Measurements from ENCODE around the gene RNASE11. TPM values are rescaled to one million over a fixed set of nuclear protein-coding genes. Genes with fewer than 3 reads are reported as not detected.
"Not testable (repeated sequence)": the region's sequence is repeated elsewhere in the genome, so short reads cannot be mapped to it uniquely, and the experiment has no call there.

The RNASE11 gene
- total RNA-seq, 2 donors from 2014 or later = not detected

DNA sequence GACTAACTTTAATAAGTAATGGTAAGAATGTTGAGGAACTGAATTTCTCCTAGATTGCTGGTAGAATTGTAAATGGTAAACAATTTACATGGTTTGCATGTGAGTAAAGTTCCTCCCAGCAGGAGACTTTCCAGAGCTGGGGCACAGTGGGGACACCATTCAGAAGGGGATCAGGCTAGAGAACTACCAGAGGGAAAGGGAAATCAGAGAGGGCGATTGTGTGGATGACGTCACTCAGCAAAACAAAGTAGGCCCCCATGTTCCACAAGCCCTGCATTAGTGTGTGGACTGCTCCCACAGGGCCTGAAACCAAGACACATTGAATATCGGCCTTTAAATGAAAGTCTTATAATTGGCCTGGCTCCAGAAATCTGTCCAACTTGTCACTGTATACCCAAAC is 9.5 kb downstream of the RNASE11 start:
- Histone ChIP-seq H3K36me3 (no peaks in the 10 kb centered on the region), H3K4me1 (no peaks in the 10 kb centered on the region), H3K27me3 (no peaks in the 10 kb centered on the region), H3K27ac (no peak overlapping the region), H3K9me3 (no peaks in the 10 kb centered on the region), H3K4me3 (no peak overlapping the region)
- TF ChIP-seq, protein P1, sequence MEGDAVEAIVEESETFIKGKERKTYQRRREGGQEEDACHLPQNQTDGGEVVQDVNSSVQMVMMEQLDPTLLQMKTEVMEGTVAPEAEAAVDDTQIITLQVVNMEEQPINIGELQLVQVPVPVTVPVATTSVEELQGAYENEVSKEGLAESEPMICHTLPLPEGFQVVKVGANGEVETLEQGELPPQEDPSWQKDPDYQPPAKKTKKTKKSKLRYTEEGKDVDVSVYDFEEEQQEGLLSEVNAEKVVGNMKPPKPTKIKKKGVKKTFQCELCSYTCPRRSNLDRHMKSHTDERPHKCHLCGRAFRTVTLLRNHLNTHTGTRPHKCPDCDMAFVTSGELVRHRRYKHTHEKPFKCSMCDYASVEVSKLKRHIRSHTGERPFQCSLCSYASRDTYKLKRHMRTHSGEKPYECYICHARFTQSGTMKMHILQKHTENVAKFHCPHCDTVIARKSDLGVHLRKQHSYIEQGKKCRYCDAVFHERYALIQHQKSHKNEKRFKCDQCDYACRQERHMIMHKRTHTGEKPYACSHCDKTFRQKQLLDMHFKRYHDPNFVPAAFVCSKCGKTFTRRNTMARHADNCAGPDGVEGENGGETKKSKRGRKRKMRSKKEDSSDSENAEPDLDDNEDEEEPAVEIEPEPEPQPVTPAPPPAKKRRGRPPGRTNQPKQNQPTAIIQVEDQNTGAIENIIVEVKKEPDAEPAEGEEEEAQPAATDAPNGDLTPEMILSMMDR (IDR thresholded peaks at IDR 0.05) = no peak
- no peak for DNase-seq (ENCODE audit: low spot score)

DNA sequence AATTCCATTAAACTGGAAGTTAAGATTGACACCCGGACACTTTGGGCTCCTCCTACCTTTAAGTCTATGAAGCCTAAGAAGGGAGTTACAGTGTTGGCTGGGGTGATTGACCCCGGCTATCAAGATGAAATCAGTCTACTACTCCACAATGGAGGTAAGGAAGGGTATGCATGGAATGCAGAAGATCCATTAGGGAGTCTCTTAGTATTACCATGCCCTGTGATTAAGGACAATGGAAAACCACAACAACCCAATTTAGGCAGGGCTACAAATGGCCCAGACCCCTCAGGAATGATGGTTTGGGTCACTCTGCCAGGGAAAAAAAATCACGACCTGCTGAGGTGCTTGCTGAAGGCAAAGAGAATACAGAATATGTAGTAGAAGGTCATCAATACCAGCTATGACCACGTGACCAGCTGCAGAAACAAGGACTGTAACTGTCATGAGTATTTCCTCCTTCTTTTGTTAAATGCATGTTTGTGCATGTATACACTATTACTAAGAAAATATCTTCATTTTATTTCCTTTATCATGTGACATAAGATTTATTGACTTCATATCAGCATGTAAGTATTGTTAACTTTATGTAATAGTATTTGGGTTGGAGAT is 15.3 kb downstream of the RNASE11 start:
- H3K27ac ChIP-seq; H3K36me3 ChIP-seq; H3K4me3 ChIP-seq; H3K27me3 ChIP-seq; H3K4me1 ChIP-seq; DNase-seq (ENCODE audit: low spot score): not testable (repeated sequence)
- H3K9me3 ChIP-seq = peaks cover 6 to 20% of the 10 kb centered on the region in 2 donors

DNA sequence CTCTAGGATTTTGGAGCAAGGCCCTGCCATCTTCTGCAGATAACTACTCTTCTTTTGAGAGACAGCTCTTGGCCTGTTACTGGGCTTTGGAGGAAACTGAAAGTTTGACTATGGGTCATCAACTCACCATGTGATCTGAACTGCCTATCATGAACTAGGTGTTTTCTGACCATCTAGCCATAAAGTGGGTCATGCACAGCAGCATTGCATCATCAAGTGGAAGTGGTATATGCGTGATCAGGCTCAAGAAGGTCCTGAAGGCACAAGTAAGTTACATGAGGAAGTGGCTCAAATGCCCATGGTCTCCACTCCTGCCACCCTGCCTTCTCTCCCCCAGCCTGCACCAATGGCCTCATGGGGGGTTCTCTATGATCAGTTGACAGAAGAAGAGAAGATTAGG is 17.1 kb downstream of the RNASE11 start:
- H3K4me3 ChIP-seq; H3K27ac ChIP-seq; DNase-seq (ENCODE audit: low spot score); H3K27me3 ChIP-seq; H3K4me1 ChIP-seq; H3K36me3 ChIP-seq: not testable (repeated sequence)
- H3K9me3 ChIP-seq = peaks cover 6 to 20% of the 10 kb centered on the region in 2 donors

DNA sequence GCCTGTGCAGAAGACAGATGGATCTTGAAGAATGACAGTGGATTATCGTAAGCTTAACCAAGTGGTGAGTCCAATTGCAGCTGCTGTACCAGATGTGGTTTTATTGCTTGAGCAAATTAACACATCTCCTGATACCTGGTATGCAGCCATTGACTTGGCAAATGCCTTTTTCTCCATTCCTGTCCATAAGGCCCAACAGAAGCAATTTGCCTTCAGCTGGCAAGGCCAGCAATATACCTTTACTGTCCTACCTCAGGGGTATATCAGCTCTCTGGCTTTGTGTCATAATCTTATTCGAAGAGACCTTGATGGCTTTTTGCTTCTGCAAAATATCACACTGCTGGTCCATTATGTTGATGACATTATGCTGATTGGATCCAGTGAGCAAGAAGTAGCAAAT is 17.9 kb downstream of the RNASE11 start:
- H3K27me3 ChIP-seq; H3K4me1 ChIP-seq; H3K4me3 ChIP-seq; H3K27ac ChIP-seq; DNase-seq (ENCODE audit: low spot score); H3K36me3 ChIP-seq: not testable (repeated sequence)
- peaks cover 6 to 20% of the 10 kb centered on the region in 2 donors for H3K9me3 ChIP-seq

DNA sequence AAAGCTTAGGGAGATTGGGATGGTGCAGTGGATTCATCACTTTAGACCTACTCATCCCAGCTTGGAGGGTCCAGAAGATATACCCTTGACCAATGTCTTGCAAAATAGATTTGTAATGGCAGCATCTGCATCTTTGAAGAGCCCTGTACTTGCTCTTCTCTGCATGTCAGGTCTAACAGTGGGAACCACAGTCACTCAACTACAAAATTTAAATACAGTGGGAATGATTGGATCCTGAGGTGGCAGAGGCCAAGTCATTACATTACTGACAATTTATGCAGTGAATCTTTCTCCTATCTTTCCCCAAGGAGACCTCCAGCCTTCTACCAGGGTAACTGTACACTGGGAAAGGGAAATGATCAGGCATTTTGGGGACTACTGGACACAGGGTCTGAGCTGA is 18.7 kb downstream of the RNASE11 start:
- no peaks in the 10 kb centered on the region for H3K4me1 ChIP-seq
- H3K4me3 ChIP-seq = no peak overlapping the region
- DNase-seq (ENCODE audit: low spot score) = no peak
- H3K9me3 ChIP-seq = peaks cover 6 to 20% of the 10 kb centered on the region in 2 donors
- H3K27ac ChIP-seq = no peak overlapping the region
- TF ChIP-seq, protein P1 (IDR thresholded peaks at IDR 0.05) = no peak
- H3K27me3 ChIP-seq = no peaks in the 10 kb centered on the region
- no peaks in the 10 kb centered on the region for H3K36me3 ChIP-seq

DNA sequence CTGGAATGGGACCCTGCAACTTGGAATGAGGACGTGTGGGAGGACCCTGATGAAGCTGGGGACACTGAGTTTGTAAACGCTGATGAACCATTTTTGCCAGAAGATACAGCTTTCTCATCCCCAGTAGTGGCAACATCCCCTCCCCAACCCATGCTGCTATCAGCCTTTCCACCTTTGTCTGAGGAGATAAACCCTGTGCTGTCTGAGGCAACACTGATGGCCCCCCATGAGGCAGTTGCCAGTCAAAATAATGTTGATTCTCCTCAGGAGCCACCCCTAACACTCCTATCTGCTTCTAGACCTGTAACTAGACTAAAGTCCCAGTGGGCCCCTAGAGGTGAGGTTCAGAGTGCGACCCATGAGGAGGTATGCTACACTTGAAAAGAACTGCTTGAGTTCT is 19.4 kb downstream of the RNASE11 start:
- H3K9me3 ChIP-seq = peaks cover 6 to 20% of the 10 kb centered on the region in 2 donors
- no peaks in the 10 kb centered on the region for H3K27me3 ChIP-seq
- H3K36me3 ChIP-seq = no peaks in the 10 kb centered on the region
- H3K27ac ChIP-seq = no peak overlapping the region
- DNase-seq (ENCODE audit: low spot score) = no peak
- no peak overlapping the region for H3K4me3 ChIP-seq
- no peaks in the 10 kb centered on the region for H3K4me1 ChIP-seq
- TF ChIP-seq, protein P1 (IDR thresholded peaks at IDR 0.05) = no peak

DNA sequence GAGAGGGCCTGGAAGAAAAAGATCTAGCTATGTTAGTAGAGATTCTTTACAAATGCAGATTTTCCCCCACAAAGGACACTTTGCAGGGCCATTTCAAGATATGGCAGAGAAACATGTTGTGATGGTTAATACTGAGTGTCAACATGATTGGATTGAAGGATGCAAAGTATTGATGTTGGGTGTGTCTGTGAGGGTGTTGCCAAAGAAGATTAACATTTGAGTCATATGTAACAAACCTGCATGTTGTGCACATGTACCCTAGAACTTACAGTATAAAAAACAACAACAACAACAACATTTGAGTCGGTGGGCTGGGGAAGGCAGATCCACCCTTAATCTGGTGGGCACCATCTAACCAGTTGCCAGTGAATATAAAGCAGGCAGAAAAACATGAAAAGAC is 20.6 kb downstream of the RNASE11 start:
- not testable (repeated sequence) for H3K4me3 ChIP-seq; H3K36me3 ChIP-seq; H3K4me1 ChIP-seq; H3K27me3 ChIP-seq; H3K27ac ChIP-seq; DNase-seq (ENCODE audit: low spot score)
- H3K9me3 ChIP-seq = peaks cover 6 to 20% of the 10 kb centered on the region in 2 donors

DNA sequence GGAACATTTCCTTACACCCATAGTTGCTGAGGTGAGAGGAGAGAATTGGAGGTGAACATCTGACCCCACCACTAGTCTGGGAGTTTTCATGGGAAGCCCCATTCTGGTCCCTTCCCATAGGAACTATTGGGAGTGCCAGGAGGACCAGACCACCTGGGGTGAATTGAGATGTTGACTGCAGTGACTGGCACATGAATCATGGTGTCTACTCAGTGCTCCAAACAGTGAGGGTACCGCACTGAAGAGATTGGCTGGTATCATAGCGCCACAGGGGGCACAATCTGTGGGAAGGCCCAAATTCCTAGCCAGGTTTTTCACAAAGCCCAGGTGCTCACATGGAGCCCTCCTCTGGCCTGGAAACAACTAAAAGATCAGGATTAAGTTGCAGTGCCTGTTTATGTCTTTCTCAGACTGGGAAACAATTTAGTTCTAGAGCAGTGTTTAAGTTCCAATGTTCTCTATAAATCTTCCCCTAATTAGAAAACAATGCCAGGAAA is 23.3 kb downstream of the RNASE11 start:
- Histone ChIP-seq H3K4me1 (no peaks in the 10 kb centered on the region), H3K27me3 (no peaks in the 10 kb centered on the region), H3K27ac (no peak overlapping the region), H3K4me3 (no peak overlapping the region), H3K36me3 (no peaks in the 10 kb centered on the region), H3K9me3 (peaks cover 6 to 15% of the 10 kb centered on the region in 2 donors)
- no peak for DNase-seq (ENCODE audit: low spot score)
- TF ChIP-seq, protein P1 (IDR thresholded peaks at IDR 0.05) = no peak

Data from right atrium auricular region (tissue), 2 donors.